Stomach (tissue), 4 donors: ENCODE results near the gene SOX5.

Experiments used
- CTCF ChIP-seq, 7 experiments: fragments of 450-650 bp in 4 of 7; fragments of 200-600 bp in 3 of 7; sonication (generic) in 3 of 7; IDR thresholded peaks; one replicate each; pipeline ENCODE4 v1.5.1; 2016 to 2019; ENCODE audit warnings: antibody characterized with exemption in 7 of 7, control low read depth in 2 of 7, mild to moderate bottlenecking in 1 of 7
- POLR2A ChIP-seq, 4 donors: fragments of 450-650 bp; IDR thresholded peaks; one replicate each; pipeline ENCODE4 v1.6.1; 2016; ENCODE audit warnings: antibody characterized with exemption in 4 of 4, control low read depth in 2 of 4, mild to moderate bottlenecking in 1 of 4, moderate library complexity in 1 of 4
- POLR2AphosphoS5 ChIP-seq, 3 donors: sonication (generic); formaldehyde crosslinking; IDR thresholded peaks; one replicate each; pipeline ENCODE4 v1.6.1; 2016; ENCODE audit warnings: antibody characterized with exemption in 3 of 3

DNA sequence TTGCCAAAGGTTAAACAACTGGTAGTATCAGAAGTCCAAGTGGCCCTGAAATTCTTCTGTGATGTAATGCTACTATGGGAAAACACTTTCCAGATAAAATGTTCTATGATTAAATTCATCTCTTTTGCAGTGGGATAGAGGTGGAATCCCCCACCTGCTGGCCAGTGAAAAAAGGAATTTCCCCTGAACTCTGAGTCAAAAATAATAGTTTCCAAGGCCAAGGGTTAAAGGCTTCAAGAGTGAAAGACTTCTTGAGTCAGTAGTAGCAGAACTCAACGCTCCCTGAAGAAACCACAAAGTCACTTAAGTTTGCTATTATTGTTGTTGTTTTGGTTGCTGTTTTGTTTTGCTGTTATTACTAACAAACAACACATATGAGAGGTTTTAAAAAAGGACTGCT is 330.8 kb downstream of the SOX5 start:
- TF ChIP-seq CTCF (IDR thresholded peaks at IDR 0.05) (no peak), POLR2AphosphoS5 (IDR thresholded peaks at IDR 0.05) (no peak), POLR2A (IDR thresholded peaks at IDR 0.05) (no peak)
